Tibial nerve (tissue), 4 donors: ENCODE data around the gene KRT86. TPM values are rescaled to one million over a fixed set of nuclear protein-coding genes. Genes with fewer than 3 reads are reported as not detected.
"Not testable (repeated sequence)": the region's sequence is repeated elsewhere in the genome, so short reads cannot be mapped to it uniquely, and the experiment has no call there.

Experiments used
- DNase-seq, 2 donors: peaks; one replicate each; pipeline ENCODE4 v3.0.0-alpha.2; 2019; ENCODE audit warnings: low spot score in 2 of 2
- H3K27ac ChIP-seq, 4 donors: fragments of 200-600 bp; sonication (generic) in 3 of 4; one replicate each; pipeline ENCODE4 v1.5.1; 2017 to 2019; ENCODE audit warnings: mild to moderate bottlenecking in 1 of 4
- H3K27me3 ChIP-seq, 2 donors: fragments of 200-600 bp; sonication (generic) in 1 of 2; one replicate each; pipeline versions ENCODE4 v1.5.1 to v1.6.0; 2017 to 2019
- H3K36me3 ChIP-seq, 3 donors: fragments of 200-600 bp; sonication (generic); one replicate each; pipeline ENCODE4 v1.5.1; 2018 to 2019
- H3K4me1 ChIP-seq, 4 donors: fragments of 200-600 bp; sonication (generic) in 3 of 4; one replicate each; pipeline ENCODE4 v1.5.1; 2017 to 2019
- H3K4me3 ChIP-seq, 4 donors: fragments of 200-600 bp; sonication (generic) in 3 of 4; one replicate each; pipeline ENCODE4 v1.5.1; 2017 to 2019; ENCODE audit warnings: mild to moderate bottlenecking in 1 of 4, moderate library complexity in 1 of 4
- H3K9me3 ChIP-seq, 4 donors: fragments of 200-600 bp; sonication (generic) in 3 of 4; one replicate each; pipeline ENCODE4 v1.5.1; 2017 to 2019
- EP300 ChIP-seq, 2 donors: sonication (generic); formaldehyde crosslinking; IDR thresholded peaks; one replicate each; pipeline ENCODE4 v1.6.1; 2017; ENCODE audit warnings: antibody characterized with exemption in 2 of 2, mild to moderate bottlenecking in 1 of 2
- POLR2A ChIP-seq, 2 donors: fragments of 450-650 bp; IDR thresholded peaks; one replicate each; pipeline ENCODE4 v1.6.1; 2017; ENCODE audit warnings: antibody characterized with exemption in 2 of 2, mild to moderate bottlenecking in 2 of 2, moderate library complexity in 2 of 2
- WGBS, 2 donors: methylation state at CpG; one replicate each; pipeline ENCODE4 v1.1.5; 2018; 5-methylcytosine and 5-hydroxymethylcytosine counted together
- total RNA-seq, 4 donors: library from RNA; depleted of rRNA; stranded (reverse); fragments of >200 nt; gene quantifications; one replicate each; pipeline ENCODE4 v1.1.0, GENCODE V29; 2016
- TF ChIP-seq, protein P1 (sequence below), 5 experiments: fragments of 200-600 bp in 3 of 5; fragments of 450-650 bp in 2 of 5; sonication (generic) in 3 of 5; IDR thresholded peaks; one replicate each; pipeline ENCODE4 v1.5.1; 2016 to 2019; ENCODE audit warnings: antibody characterized with exemption in 5 of 5, mild to moderate bottlenecking in 3 of 5, moderate library complexity in 2 of 5

KRT86 gene
- total RNA-seq, 4 donors from 2014 or later, result not detected

DNA sequence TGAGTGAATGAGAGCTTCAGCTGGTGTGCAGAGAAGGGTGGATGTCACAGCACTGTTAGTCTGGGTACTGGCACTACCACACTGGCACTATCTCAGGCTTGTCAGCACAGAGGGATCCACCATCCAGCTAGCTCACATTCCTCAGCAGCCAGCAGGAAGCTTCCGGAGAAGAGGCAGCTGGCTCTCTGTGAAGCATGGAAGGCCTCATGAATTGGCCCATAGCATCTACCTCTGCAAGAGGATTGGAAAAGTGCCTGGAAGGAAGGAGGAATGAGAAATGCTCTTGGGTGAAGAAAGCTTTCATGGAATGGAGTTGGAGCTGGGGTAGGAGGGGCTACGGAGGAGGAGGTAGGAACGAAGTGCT, 36.8 kb downstream of the KRT86 start:
- DNase-seq, result no peak
- Histone ChIP-seq H3K4me3 (no peak overlapping the region), H3K27me3 (peaks cover 0 to 39% of the 10 kb centered on the region in 2 donors), H3K27ac (no peak overlapping the region), H3K36me3 (no peaks in the 10 kb centered on the region), H3K9me3 (no peaks in the 10 kb centered on the region), H3K4me1 (peaks cover 0 to 12% (median 7%) of the 10 kb centered on the region in 4 donors)
- TF ChIP-seq EP300 (IDR thresholded peaks at IDR 0.05) (no peak), POLR2A (IDR thresholded peaks at IDR 0.05) (no peak)
- TF ChIP-seq, protein P1, sequence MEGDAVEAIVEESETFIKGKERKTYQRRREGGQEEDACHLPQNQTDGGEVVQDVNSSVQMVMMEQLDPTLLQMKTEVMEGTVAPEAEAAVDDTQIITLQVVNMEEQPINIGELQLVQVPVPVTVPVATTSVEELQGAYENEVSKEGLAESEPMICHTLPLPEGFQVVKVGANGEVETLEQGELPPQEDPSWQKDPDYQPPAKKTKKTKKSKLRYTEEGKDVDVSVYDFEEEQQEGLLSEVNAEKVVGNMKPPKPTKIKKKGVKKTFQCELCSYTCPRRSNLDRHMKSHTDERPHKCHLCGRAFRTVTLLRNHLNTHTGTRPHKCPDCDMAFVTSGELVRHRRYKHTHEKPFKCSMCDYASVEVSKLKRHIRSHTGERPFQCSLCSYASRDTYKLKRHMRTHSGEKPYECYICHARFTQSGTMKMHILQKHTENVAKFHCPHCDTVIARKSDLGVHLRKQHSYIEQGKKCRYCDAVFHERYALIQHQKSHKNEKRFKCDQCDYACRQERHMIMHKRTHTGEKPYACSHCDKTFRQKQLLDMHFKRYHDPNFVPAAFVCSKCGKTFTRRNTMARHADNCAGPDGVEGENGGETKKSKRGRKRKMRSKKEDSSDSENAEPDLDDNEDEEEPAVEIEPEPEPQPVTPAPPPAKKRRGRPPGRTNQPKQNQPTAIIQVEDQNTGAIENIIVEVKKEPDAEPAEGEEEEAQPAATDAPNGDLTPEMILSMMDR (IDR thresholded peaks at IDR 0.05), result no peak
- WGBS, 2 donors, result 79 to 81% methylated on average over 3 of the region's 3 CpGs

- 63 to 70% methylated on average over 4 of the region's 4 CpGs for WGBS, 2 donors
- Histone ChIP-seq H3K27ac (no peak overlapping the region), H3K27me3 (peaks cover 0 to 33% of the 10 kb centered on the region in 2 donors), H3K9me3 (no peaks in the 10 kb centered on the region), H3K36me3 (no peaks in the 10 kb centered on the region), H3K4me1 (peaks cover 0 to 12% (median 7%) of the 10 kb centered on the region in 4 donors), H3K4me3 (no peak overlapping the region)
- TF ChIP-seq EP300 (IDR thresholded peaks at IDR 0.05), result no peak
- TF ChIP-seq, protein P1 (IDR thresholded peaks at IDR 0.05), result no peak
- TF ChIP-seq POLR2A (IDR thresholded peaks at IDR 0.05), result no peak
- no peak for DNase-seq
Observed at GRCh38 chr12:52312086-52312485, 37.6 kb downstream of the KRT86 start.

- Histone ChIP-seq H3K4me3 (no peak overlapping the region), H3K27me3 (peaks cover 0 to 23% of the 10 kb centered on the region in 2 donors), H3K36me3 (no peaks in the 10 kb centered on the region), H3K4me1 (peaks cover 0 to 5% (median 3%) of the 10 kb centered on the region in 4 donors), H3K9me3 (no peaks in the 10 kb centered on the region), H3K27ac (no peak overlapping the region)
- no peak for TF ChIP-seq EP300 (IDR thresholded peaks at IDR 0.05)
- TF ChIP-seq, protein P1 (IDR thresholded peaks at IDR 0.05), result no peak
- TF ChIP-seq POLR2A (IDR thresholded peaks at IDR 0.05), result no peak
- 74 to 77% methylated on average over 3 of the region's 3 CpGs for WGBS, 2 donors
- DNase-seq, result no peak
Observed at GRCh38 chr12:52313461-52313860, 39.0 kb downstream of the KRT86 start.

DNA sequence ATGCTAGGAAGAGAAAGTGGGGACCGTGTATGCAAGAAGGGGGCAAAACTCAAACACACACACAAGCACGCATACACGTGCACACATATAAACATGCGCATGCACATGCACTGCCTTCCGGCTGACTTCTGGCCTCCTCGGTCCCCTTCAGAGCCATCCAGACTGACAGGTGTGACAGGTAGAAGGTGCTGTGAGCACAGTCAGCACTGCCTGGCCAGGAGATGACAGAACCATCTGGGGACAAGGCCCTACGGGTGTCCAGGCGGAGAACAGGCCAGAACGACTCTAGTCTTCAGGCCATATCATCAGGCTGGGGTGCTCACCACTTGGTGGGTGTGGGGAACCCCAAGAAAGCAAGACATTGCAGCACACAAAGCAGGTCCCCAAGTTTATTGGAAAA, 39.5 kb downstream of the KRT86 start:
- Histone ChIP-seq H3K27me3 (peaks cover 0 to 18% of the 10 kb centered on the region in 2 donors), H3K9me3 (no peaks in the 10 kb centered on the region), H3K36me3 (no peaks in the 10 kb centered on the region), H3K4me3 (no peak overlapping the region), H3K27ac (no peak overlapping the region), H3K4me1 (peaks cover 0 to under 1% (median under 1%) of the 10 kb centered on the region in 4 donors)
- TF ChIP-seq EP300 (IDR thresholded peaks at IDR 0.05), result no peak
- TF ChIP-seq, protein P1 (IDR thresholded peaks at IDR 0.05), result no peak
- no peak for TF ChIP-seq POLR2A (IDR thresholded peaks at IDR 0.05)
- WGBS, 2 donors, result 80 to 88% methylated on average over 9 of the region's 9 CpGs
- DNase-seq, result no peak

DNA sequence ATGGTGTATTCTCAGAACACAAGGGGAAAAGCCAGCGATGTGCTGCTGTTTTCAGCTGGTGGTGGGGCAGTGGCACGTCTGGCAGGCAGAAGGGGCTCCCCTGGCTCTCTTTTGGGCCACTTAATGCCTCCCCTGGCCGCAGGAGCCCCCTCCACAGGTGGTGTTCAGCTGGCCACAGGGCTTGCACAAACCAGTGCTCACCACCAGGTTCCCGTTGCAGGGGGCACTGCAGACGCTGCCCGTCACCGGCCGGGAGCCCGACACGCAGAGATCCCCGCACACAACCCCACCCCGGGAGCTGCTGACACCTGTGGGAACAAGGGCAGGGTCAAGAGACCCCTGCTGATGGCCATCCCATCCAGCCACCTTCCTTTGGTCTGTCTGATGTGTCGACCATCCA, 40.1 kb downstream of the KRT86 start:
- WGBS, 2 donors, result 68 to 74% methylated on average over 13 of the region's 13 CpGs
- Histone ChIP-seq H3K27me3 (peaks cover 0 to 17% of the 10 kb centered on the region in 2 donors), H3K4me1 (no peaks in the 10 kb centered on the region), H3K27ac (no peak overlapping the region), H3K9me3 (no peaks in the 10 kb centered on the region), H3K4me3 (no peak overlapping the region), H3K36me3 (no peaks in the 10 kb centered on the region)
- TF ChIP-seq, protein P1 (IDR thresholded peaks at IDR 0.05), result no peak
- no peak for TF ChIP-seq EP300 (IDR thresholded peaks at IDR 0.05)
- no peak for TF ChIP-seq POLR2A (IDR thresholded peaks at IDR 0.05)
- no peak for DNase-seq

- H3K4me3 ChIP-seq, H3K4me1 ChIP-seq, DNase-seq, H3K9me3 ChIP-seq, H3K27ac ChIP-seq, H3K36me3 ChIP-seq: not testable (repeated sequence)
- peaks cover 0 to 24% of the 10 kb centered on the region in 2 donors for H3K27me3 ChIP-seq
- 49 to 50% methylated on average over 9 of the region's 9 CpGs for WGBS, 2 donors
Observed at GRCh38 chr12:52315721-52316120, 41.3 kb downstream of the KRT86 start.
